Caco-2 (cell line): ENCODE results near the gene TBX2. TPM values are rescaled to one million over a fixed set of nuclear protein-coding genes. Genes with fewer than 3 reads are reported as not detected.

Experiments
- BruUV-seq: library from RNA; stranded (reverse); fragments of 400-500 nt; replicated peaks from 2 replicates; lab custom pipeline; 2021; lab: Mats Ljungman, UMichigan
- CTCF ChIA-PET: fragments of 300-600 bp; sonication (Branson Sonifier 250); formaldehyde crosslinking; loops from one replicate; lab custom pipeline; 2022; ENCODE audit warnings: antibody characterized with exemption; lab: Charles Lee
- POLR2A ChIA-PET: fragments of 300-600 bp; sonication (Branson Sonifier 250); formaldehyde crosslinking; loops from one replicate; lab custom pipeline; 2022; ENCODE audit warnings: antibody characterized with exemption; lab: Charles Lee
- DNase-seq, 2 experiments: peaks; one replicate each; pipeline versions ENCODE4 v3.0.0 to v3.0.0-alpha.2; 2020 to 2022
- H3K27me3 ChIP-seq: replicated peaks from 2 replicates; pipeline ENCODE4 v1.6.0; 2011; ENCODE audit warnings: low read length; ENCODE audit not compliant: control insufficient read depth, insufficient read depth
- H3K36me3 ChIP-seq: 2 replicates; pipeline ENCODE4 v1.5.1; 2011; ENCODE audit warnings: low read length; ENCODE audit not compliant: control insufficient read depth, insufficient read depth
- H3K4me1 ChIP-seq: fragments of 250-450 bp; sonication (Bioruptor Pico); 2 replicates; pipeline ENCODE4 v1.5.1; 2020; ENCODE audit warnings: mild to moderate bottlenecking
- H3K4me3 ChIP-seq: 2 replicates; pipeline ENCODE4 v1.5.1; 2011; ENCODE audit warnings: low read depth, mild to moderate bottlenecking, control low read depth, low read length
- H3K9me3 ChIP-seq: fragments of 250-450 bp; sonication (Bioruptor Pico); 2 replicates; pipeline ENCODE4 v1.5.1; 2020; ENCODE audit warnings: mild to moderate bottlenecking, moderate library complexity
- H3K27ac Mint-ChIP-seq: one replicate; pipeline ENCODE4 v1.8.0; 2022; ENCODE audit warnings: mixed read lengths; ENCODE audit not compliant: unreplicated experiment
- H3K27me3 Mint-ChIP-seq: one replicate; pipeline ENCODE4 v1.8.0; 2022; ENCODE audit warnings: mixed read lengths; ENCODE audit not compliant: insufficient read depth, unreplicated experiment
- H3K36me3 Mint-ChIP-seq: one replicate; pipeline ENCODE4 v1.8.0; 2022; ENCODE audit warnings: mild to moderate bottlenecking, mixed read lengths; ENCODE audit not compliant: insufficient read depth, unreplicated experiment
- H3K4me1 Mint-ChIP-seq: one replicate; pipeline ENCODE4 v1.8.0; 2022; ENCODE audit warnings: low read depth, mixed read lengths; ENCODE audit not compliant: unreplicated experiment
- H3K4me3 Mint-ChIP-seq: one replicate; pipeline ENCODE4 v1.8.0; 2022; ENCODE audit warnings: mild to moderate bottlenecking, moderate library complexity, mixed read lengths; ENCODE audit not compliant: unreplicated experiment
- H3K9me3 Mint-ChIP-seq: one replicate; pipeline ENCODE4 v1.8.0; 2022; ENCODE audit warnings: mixed read lengths; ENCODE audit not compliant: unreplicated experiment
- CTCF ChIP-seq, 2 experiments: fragments of 200-600 bp in 1 of 2; IDR thresholded peaks; 1 replicate in 1 of 2; 2 replicates in 1 of 2; pipeline versions ENCODE4 v1.5.1 to v1.8.0; 2011 to 2022; ENCODE audit warnings: antibody characterized with exemption in 1 of 2, control low read depth in 1 of 2, inconsistent platforms in 1 of 2, low read depth in 1 of 2, low read length in 1 of 2, mild to moderate bottlenecking in 1 of 2, moderate library complexity in 1 of 2; ENCODE audit not compliant: insufficient read depth in 1 of 2, severe bottlenecking in 1 of 2, unreplicated experiment in 1 of 2
- intact Hi-C: fragments of 100-400 bp; cut with micrococcal nuclease; formaldehyde crosslinking; loops from one replicate; pipeline ENCODE4 v1.10.0; 2022; ENCODE audit not compliant: unreplicated experiment
- total RNA-seq: library from RNA; stranded (reverse); gene quantifications from 2 replicates; pipeline ENCODE4 v1.2.3, GENCODE V29; 2022

Gene TBX2
- total RNA-seq, 1 experiment from 2014 or later: 8.9 TPM

GRCh38 chr17:61403801-61404662 lies 4.4 kb downstream of the TBX2 start:
- Mint-ChIP-seq H3K9me3 (no peaks in the 10 kb centered on the region), H3K4me1 (no peaks in the 10 kb centered on the region), H3K27ac (no peak overlapping the region), H3K36me3 (peaks cover 8% of the 10 kb centered on the region), H3K27me3 (no peaks in the 10 kb centered on the region), H3K4me3 (no peak overlapping the region)
- no peak for DNase-seq
- no TSS peak for BruUV-seq
- intact Hi-C loops: no loop called here
- Histone ChIP-seq H3K36me3 (no peaks in the 10 kb centered on the region), H3K4me3 (no peak overlapping the region), H3K4me1 (no peaks in the 10 kb centered on the region), H3K27me3 (no peaks in the 10 kb centered on the region), H3K9me3 (no peaks in the 10 kb centered on the region)
- POLR2A ChIA-PET: no interaction called here
- no peak for TF ChIP-seq CTCF (IDR thresholded peaks at IDR 0.05; ENCODE audit: insufficient read depth in 1 of 2, low read depth in 1 of 2, low read length in 1 of 2, severe bottlenecking in 1 of 2, unreplicated experiment in 1 of 2)
- CTCF ChIA-PET: interaction anchor here (0.6 to 1.0 kb wide), 2 partner anchors 10 to 485 kb away, joined by 3 to 4 read pairs; no protein-coding TSS in a partner anchor

- TF ChIP-seq CTCF (IDR thresholded peaks at IDR 0.05; ENCODE audit: insufficient read depth in 1 of 2, low read depth in 1 of 2, low read length in 1 of 2, severe bottlenecking in 1 of 2, unreplicated experiment in 1 of 2): no peak
- no peaks in the 10 kb centered on the region for H3K9me3 Mint-ChIP-seq
- Histone ChIP-seq H3K36me3 (no peaks in the 10 kb centered on the region), H3K4me1 (no peaks in the 10 kb centered on the region), H3K4me3 (no peak overlapping the region), H3K27me3 (no peaks in the 10 kb centered on the region), H3K9me3 (no peaks in the 10 kb centered on the region)
- no peaks in the 10 kb centered on the region for H3K27me3 Mint-ChIP-seq
- DNase-seq: no peak
- H3K27ac Mint-ChIP-seq: no peak overlapping the region
- no peaks in the 10 kb centered on the region for H3K4me1 Mint-ChIP-seq
- BruUV-seq: no TSS peak
- CTCF ChIA-PET: interaction anchor here (1.0 kb wide), 1 partner anchor 11 kb away, joined by 3 read pairs; no protein-coding TSS in a partner anchor
- H3K36me3 Mint-ChIP-seq: peaks cover 8% of the 10 kb centered on the region
- intact Hi-C loops: no loop called here
- no peak overlapping the region for H3K4me3 Mint-ChIP-seq
- POLR2A ChIA-PET: no interaction called here
These were observed 4.9 kb downstream of the TBX2 start for GRCh38 chr17:61404663-61404912.

- Mint-ChIP-seq H3K9me3 (no peaks in the 10 kb centered on the region), H3K4me3 (no peak overlapping the region), H3K4me1 (no peaks in the 10 kb centered on the region), H3K36me3 (peaks cover 10% of the 10 kb centered on the region), H3K27me3 (no peaks in the 10 kb centered on the region), H3K27ac (no peak overlapping the region)
- H3K4me3 ChIP-seq: no peak overlapping the region
- H3K4me1 ChIP-seq: no peaks in the 10 kb centered on the region
- H3K27me3 ChIP-seq: no peaks in the 10 kb centered on the region
- ChIA-PET POLR2A (no interaction called here), CTCF (interaction anchor here (1.0 kb wide), 1 partner anchor 11 kb away, joined by 3 read pairs; no protein-coding TSS in a partner anchor)
- DNase-seq: no peak
- no peaks in the 10 kb centered on the region for H3K9me3 ChIP-seq
- H3K36me3 ChIP-seq: no peaks in the 10 kb centered on the region
- no TSS peak for BruUV-seq
- intact Hi-C loops: no loop called here
- TF ChIP-seq CTCF (IDR thresholded peaks at IDR 0.05; ENCODE audit: insufficient read depth in 1 of 2, low read depth in 1 of 2, low read length in 1 of 2, severe bottlenecking in 1 of 2, unreplicated experiment in 1 of 2): no peak
These were observed 5.5 kb downstream of the TBX2 start for GRCh38 chr17:61404913-61405685.
